Lung (tissue), 16 donors: ENCODE results near the gene GAMT. TPM values are rescaled to one million over a fixed set of nuclear protein-coding genes. Genes with fewer than 3 reads are reported as not detected.

Experiments used
- ATAC-seq: fragments of 200-7000 bp; cut with Tn5 transposase; one replicate; pipeline ENCODE4 v1.9.1; 2020; ENCODE audit warnings: moderate number of reproducible peaks; ENCODE audit not compliant: insufficient read depth, low FRiP score
- DNase-seq, 3 donors: peaks; one replicate each; pipeline ENCODE4 v3.0.0-alpha.2; 2013 to 2017
- H3K27ac ChIP-seq, 2 donors: one replicate each; pipeline ENCODE4 v1.5.1; 2013; ENCODE audit warnings: mild to moderate bottlenecking in 2 of 2, moderate library complexity in 2 of 2, control low read depth in 1 of 2, inconsistent platforms in 1 of 2, low read depth in 1 of 2, low read length in 1 of 2
- H3K27me3 ChIP-seq, 3 donors: one replicate each; pipeline ENCODE4 v1.5.1; 2013; ENCODE audit warnings: low read length in 2 of 3; ENCODE audit not compliant: control insufficient read depth in 3 of 3, insufficient read depth in 3 of 3
- H3K36me3 ChIP-seq, 4 donors: one replicate each; pipeline ENCODE4 v1.5.1; 2013; ENCODE audit warnings: low read length in 4 of 4, mild to moderate bottlenecking in 1 of 4, moderate library complexity in 1 of 4; ENCODE audit not compliant: control insufficient read depth in 4 of 4, insufficient read depth in 4 of 4
- H3K4me1 ChIP-seq, 5 donors: one replicate each; pipeline ENCODE4 v1.5.1; 2013; ENCODE audit warnings: low read length in 5 of 5, mild to moderate bottlenecking in 2 of 5, moderate library complexity in 1 of 5; ENCODE audit not compliant: control insufficient read depth in 5 of 5, insufficient read depth in 5 of 5
- H3K4me3 ChIP-seq: one replicate; pipeline ENCODE4 v1.5.1; 2013; ENCODE audit warnings: mild to moderate bottlenecking, control low read depth, moderate library complexity
- H3K9ac ChIP-seq, 2 donors: one replicate each; pipeline ENCODE4 v1.5.1; 2013; ENCODE audit warnings: low read length in 2 of 2, control low read depth in 1 of 2; ENCODE audit not compliant: insufficient read depth in 1 of 2
- H3K9me3 ChIP-seq, 4 donors: one replicate each; pipeline ENCODE4 v1.5.1; 2013; ENCODE audit warnings: low read length in 3 of 4, mild to moderate bottlenecking in 1 of 4, moderate library complexity in 1 of 4; ENCODE audit not compliant: control insufficient read depth in 4 of 4, insufficient read depth in 3 of 4
- WGBS, 2 donors: extraction: QIAGEN DNeasy Blood & Tissue Kit; methylation state at CpG; one replicate each; pipeline ENCODE4 v1.1.7; 2013; 5-methylcytosine and 5-hydroxymethylcytosine counted together
- long read RNA-seq, 5 donors: transcript quantifications; one replicate each; lab custom pipeline, GENCODE V29; 2026
- polyA plus RNA-seq, 2 donors: library from polyadenylated mRNA; stranded (reverse); fragments of 200-250 nt; gene quantifications; one replicate each; pipeline ENCODE4 v1.2.1, GENCODE V29; 2013
- total RNA-seq, 2 donors: library from RNA; depleted of rRNA in 1 of 2; stranded (reverse); fragments of >200 nt in 1 of 2; gene quantifications; one replicate each; pipeline ENCODE4 v1.2.1, GENCODE V29; 2014 to 2021
- TF ChIP-seq, protein P1 (sequence below): IDR thresholded peaks from 2 replicates; pipeline ENCODE4 v1.5.1; 2012; ENCODE audit warnings: mild to moderate bottlenecking; ENCODE audit errors: control extremely low read depth, extremely low read depth
- donor health status: control.
- donor health status: control.
- donor health status: Bipolar disorder and iron deficiency.
- donor health status: healthy.
- donor health status: DM: yes; HTN: yes; CAD: no.

Gene GAMT
- total RNA-seq = 1 to 10 TPM; 7.1 to 8.6 TPM
- polyA plus RNA-seq = 1 to 10 TPM; 2.9 to 7.6 TPM
- long read RNA-seq, donor 1, transcript GAMT-201 (6 exons, 1,121 nt) = major isoform, 18 of 1,460 reads
- long read RNA-seq, donor 1, partial matches to known transcripts = 1,088 of 1,460 reads
- long read RNA-seq, donor 1, other reads (novel, unspliced or antisense) = 353 of 1,460 reads
- long read RNA-seq, donor 2, transcript GAMT-201 (6 exons, 1,121 nt) = major isoform, 9 of 708 reads
- long read RNA-seq, donor 2, partial matches to known transcripts = 552 of 708 reads
- long read RNA-seq, donor 2, other reads (novel, unspliced or antisense) = 146 of 708 reads
- long read RNA-seq, donor 3, transcript GAMT-201 (6 exons, 1,121 nt) = major isoform, 12 of 906 reads
- long read RNA-seq, donor 3, partial matches to known transcripts = 693 of 906 reads
- long read RNA-seq, donor 3, other reads (novel, unspliced or antisense) = 200 of 906 reads
- long read RNA-seq, donor 4, transcript GAMT-201 (6 exons, 1,121 nt) = major isoform, 8 of 8 reads
- long read RNA-seq, donor 4, partial matches to known transcripts = 0 of 8 reads
- long read RNA-seq, donor 4, other reads (novel, unspliced or antisense) = 0 of 8 reads
- long read RNA-seq, donor 5, transcript GAMT-201 (6 exons, 1,121 nt) = major isoform, 23 of 1,787 reads
- long read RNA-seq, donor 5, partial matches to known transcripts = 1,404 of 1,787 reads
- long read RNA-seq, donor 5, other reads (novel, unspliced or antisense) = 359 of 1,787 reads

GRCh38 chr19:1401138-1401888 is at the start of gene GAMT:
Gene GAMT (minus strand): TSS chr19:1401542. CDS start chr19:1401476, 66 bp downstream.
- Histone ChIP-seq H3K27me3 (peaks cover 0 to 5% (median 0%) of the 10 kb centered on the region in 3 donors), H3K9ac (no peak within 1 kb of the TSS), H3K4me3 (peak within 1 kb of the TSS; percentile 47), H3K27ac (peak within 1 kb of the TSS in 1 of 2 donors; percentile 36), H3K9me3 (no peaks in the 10 kb centered on the region), H3K4me1 (peaks cover 0 to 9% (median 0%) of the 10 kb centered on the region in 5 donors), H3K36me3 (no peaks in the 10 kb centered on the region)
- TF ChIP-seq, protein P1, sequence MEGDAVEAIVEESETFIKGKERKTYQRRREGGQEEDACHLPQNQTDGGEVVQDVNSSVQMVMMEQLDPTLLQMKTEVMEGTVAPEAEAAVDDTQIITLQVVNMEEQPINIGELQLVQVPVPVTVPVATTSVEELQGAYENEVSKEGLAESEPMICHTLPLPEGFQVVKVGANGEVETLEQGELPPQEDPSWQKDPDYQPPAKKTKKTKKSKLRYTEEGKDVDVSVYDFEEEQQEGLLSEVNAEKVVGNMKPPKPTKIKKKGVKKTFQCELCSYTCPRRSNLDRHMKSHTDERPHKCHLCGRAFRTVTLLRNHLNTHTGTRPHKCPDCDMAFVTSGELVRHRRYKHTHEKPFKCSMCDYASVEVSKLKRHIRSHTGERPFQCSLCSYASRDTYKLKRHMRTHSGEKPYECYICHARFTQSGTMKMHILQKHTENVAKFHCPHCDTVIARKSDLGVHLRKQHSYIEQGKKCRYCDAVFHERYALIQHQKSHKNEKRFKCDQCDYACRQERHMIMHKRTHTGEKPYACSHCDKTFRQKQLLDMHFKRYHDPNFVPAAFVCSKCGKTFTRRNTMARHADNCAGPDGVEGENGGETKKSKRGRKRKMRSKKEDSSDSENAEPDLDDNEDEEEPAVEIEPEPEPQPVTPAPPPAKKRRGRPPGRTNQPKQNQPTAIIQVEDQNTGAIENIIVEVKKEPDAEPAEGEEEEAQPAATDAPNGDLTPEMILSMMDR = peak; percentile 17
- 1% methylated on average over 41 to 87 of the region's 87 CpGs for WGBS, 2 donors
- DNase-seq = peak in 2 of 3 donors; percentile 48 to 66
- no peak for ATAC-seq

- H3K9ac ChIP-seq = no peak within 1 kb of the TSS
- H3K36me3 ChIP-seq = no peaks in the 10 kb centered on the region
- no peak within 1 kb of the TSS for H3K27ac ChIP-seq
- peaks cover 13 to 63% (median 27%) of the 10 kb centered on the region in 3 donors for H3K27me3 ChIP-seq
- TF ChIP-seq, protein P1 = no peak
- H3K4me1 ChIP-seq = peaks cover 0 to 23% (median 0%) of the 10 kb centered on the region in 5 donors
- ATAC-seq (no peak), DNase-seq (no peak)
- no peak within 1 kb of the TSS for H3K4me3 ChIP-seq
- 4 to 5% methylated on average over 64 to 74 of the region's 74 CpGs for WGBS, 2 donors
- peaks cover 0 to 2% (median 0%) of the 10 kb centered on the region in 4 donors for H3K9me3 ChIP-seq
Observed at GRCh38 chr19:1449467-1450442, 48.4 kb upstream of the GAMT start, which contains the start of gene APC2. Gene APC2 (plus strand): TSS chr19:1450121. CDS start chr19:1453002, 2,881 bp downstream.

DNA sequence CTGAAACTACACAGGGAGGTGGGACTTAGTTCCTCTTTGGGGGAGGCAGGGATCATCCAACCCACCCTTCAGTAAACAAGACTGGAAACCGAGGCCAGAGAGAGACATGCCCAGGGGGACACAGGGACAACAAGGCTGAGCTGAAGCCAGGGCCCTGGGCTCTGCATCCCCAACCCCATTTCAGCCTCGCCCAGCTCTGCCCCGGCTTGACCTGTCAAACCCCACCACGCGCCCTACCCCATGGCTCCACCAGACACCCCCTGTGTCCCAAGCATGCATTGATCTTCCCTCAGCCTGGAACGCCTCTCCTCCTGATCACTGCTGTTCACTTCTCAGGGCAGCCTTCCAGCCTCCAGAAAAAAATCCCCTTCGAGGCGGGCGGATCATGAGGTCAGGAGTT is 46.6 kb upstream of the GAMT start:
- 85 to 93% methylated on average over 9 of the region's 9 CpGs for WGBS, 2 donors
- Histone ChIP-seq H3K4me3 (no peak overlapping the region), H3K9me3 (peaks cover 0 to 2% (median 0%) of the 10 kb centered on the region in 4 donors), H3K36me3 (peaks cover 0 to under 1% (median 0%) of the 10 kb centered on the region in 4 donors), H3K27me3 (peaks cover 11 to 52% (median 27%) of the 10 kb centered on the region in 3 donors), H3K4me1 (peaks cover 0 to 17% (median 0%) of the 10 kb centered on the region in 5 donors), H3K27ac (no peak overlapping the region), H3K9ac (no peak overlapping the region)
- DNase-seq (no peak), ATAC-seq (no peak)
- TF ChIP-seq, protein P1 = no peak
